ENCODE data around the gene GXYLT2.

The GXYLT2 gene

DNA sequence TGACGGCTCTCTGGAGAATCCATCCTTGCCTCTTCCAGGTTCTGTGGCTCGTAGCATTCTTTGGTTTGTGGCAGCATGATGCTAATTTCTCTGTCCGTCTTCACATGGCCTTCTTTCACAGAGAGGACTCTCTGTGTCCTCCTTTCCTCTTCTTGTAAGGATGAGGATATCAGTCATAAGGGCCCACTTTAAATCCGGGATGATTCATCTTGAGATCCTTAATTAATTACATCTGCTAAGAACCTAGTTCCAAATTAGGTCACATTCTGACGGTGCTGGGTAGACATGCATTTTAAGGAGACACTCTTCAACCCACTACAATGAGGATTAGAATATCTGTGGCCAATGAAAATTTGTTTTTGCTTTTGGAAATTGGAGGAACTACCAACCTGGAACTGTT lies 15.7 kb upstream of the GXYLT2 start:
- POLR2A ChIA-PET = no interaction called here
- DNase-seq (ENCODE audit: extremely low spot score) = no peak
- TF ChIP-seq, protein P1, sequence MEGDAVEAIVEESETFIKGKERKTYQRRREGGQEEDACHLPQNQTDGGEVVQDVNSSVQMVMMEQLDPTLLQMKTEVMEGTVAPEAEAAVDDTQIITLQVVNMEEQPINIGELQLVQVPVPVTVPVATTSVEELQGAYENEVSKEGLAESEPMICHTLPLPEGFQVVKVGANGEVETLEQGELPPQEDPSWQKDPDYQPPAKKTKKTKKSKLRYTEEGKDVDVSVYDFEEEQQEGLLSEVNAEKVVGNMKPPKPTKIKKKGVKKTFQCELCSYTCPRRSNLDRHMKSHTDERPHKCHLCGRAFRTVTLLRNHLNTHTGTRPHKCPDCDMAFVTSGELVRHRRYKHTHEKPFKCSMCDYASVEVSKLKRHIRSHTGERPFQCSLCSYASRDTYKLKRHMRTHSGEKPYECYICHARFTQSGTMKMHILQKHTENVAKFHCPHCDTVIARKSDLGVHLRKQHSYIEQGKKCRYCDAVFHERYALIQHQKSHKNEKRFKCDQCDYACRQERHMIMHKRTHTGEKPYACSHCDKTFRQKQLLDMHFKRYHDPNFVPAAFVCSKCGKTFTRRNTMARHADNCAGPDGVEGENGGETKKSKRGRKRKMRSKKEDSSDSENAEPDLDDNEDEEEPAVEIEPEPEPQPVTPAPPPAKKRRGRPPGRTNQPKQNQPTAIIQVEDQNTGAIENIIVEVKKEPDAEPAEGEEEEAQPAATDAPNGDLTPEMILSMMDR (IDR thresholded peaks at IDR 0.05; ENCODE audit: control extremely low read depth, extremely low read depth, low read depth, missing control alignments) = no peak
- CTCF ChIA-PET = no interaction called here

DNA sequence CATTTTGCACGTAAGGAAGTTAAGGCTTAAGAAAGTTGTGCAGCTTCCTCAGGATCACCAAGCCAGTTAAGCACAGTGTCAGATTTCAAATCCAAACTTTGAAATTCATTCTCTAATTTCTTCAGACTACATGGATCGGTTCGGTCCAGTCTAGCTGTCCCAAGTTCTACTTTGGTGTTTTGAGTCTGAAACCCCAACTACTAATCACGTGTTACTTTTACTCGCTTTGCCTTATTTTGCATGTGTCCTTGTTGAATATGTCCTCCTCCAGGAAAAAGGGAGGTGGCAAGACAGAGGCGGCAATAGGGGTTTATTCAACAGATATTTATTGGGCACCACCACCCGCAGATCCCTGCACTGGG lies 522 bp upstream of the GXYLT2 start:
- no peak for DNase-seq (ENCODE audit: extremely low spot score)
- POLR2A ChIA-PET = no interaction called here
- CTCF ChIA-PET = interaction anchor here (0.9 to 3.7 kb wide), 4 partner anchors 11 to 31 kb away, joined by 3 to 10 read pairs (median 4); no protein-coding TSS in a partner anchor
- TF ChIP-seq, protein P1 (IDR thresholded peaks at IDR 0.05; ENCODE audit: control extremely low read depth, extremely low read depth, low read depth, missing control alignments) = no peak

- TF ChIP-seq, protein P1 (IDR thresholded peaks at IDR 0.05; ENCODE audit: control extremely low read depth, extremely low read depth, low read depth, missing control alignments) = no peak
- DNase-seq (ENCODE audit: extremely low spot score) = no peak
- ChIA-PET CTCF (interaction anchor here (3.7 kb wide), 1 partner anchor 12 kb away, joined by 10 read pairs; no protein-coding TSS in a partner anchor), POLR2A (no interaction called here)
Measured at GRCh38 chr3:72888546-72889309, 882 bp downstream of the GXYLT2 start.

DNA sequence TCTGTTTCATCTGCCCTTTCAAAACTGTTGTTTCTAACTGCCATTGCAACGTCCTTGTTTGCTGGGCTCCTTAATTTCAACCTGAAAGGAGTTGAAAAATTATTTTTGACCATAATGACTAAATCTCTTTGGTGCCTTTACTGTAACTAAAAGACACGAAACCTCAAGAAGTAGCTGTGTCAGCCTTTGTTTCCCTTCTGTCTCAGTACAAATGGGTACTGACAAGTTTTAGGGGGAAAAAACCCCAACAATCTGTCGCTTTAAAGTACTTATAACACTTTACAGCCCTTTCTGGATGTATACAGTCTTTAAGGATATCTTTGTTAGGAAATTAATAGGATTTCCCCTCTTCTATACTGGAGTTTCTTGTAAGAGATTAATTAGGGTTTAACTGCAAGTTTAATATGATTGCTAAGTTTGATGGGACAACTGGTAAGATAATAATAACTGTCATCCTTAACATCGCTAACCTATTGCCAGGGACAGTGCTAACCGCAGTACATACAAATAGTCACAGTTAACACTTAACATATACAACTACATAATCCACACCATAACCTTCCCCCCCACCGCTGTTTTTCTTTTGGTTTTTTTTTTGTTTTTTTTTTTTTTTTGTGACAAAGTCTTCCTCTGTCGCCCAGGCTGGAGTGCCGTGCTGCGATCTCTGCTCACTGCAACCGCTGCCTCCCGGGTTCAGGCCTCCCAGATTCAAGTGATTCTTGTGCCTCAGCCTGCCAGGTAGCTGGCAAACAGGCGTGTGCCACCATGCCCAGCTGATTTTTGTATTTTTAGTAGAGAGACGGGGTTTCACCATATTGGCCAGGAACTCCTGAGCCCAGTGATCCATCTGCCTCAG lies 1.7 kb downstream of the GXYLT2 start:
- DNase-seq (ENCODE audit: extremely low spot score) = no peak
- ChIA-PET CTCF (interaction anchor here (3.7 kb wide), 1 partner anchor 13 kb away, joined by 10 read pairs; no protein-coding TSS in a partner anchor), POLR2A (no interaction called here)
- TF ChIP-seq, protein P1 (IDR thresholded peaks at IDR 0.05; ENCODE audit: control extremely low read depth, extremely low read depth, low read depth, missing control alignments) = no peak

GRCh38 chr3:72890166-72890925 lies 2.5 kb downstream of the GXYLT2 start:
- POLR2A ChIA-PET = no interaction called here
- CTCF ChIA-PET = no interaction called here
- no peak for DNase-seq (ENCODE audit: extremely low spot score)
- TF ChIP-seq, protein P1 (IDR thresholded peaks at IDR 0.05; ENCODE audit: control extremely low read depth, extremely low read depth, low read depth, missing control alignments) = no peak
